Measurements from ENCODE around the gene HS3ST5. TPM values are rescaled to one million over a fixed set of nuclear protein-coding genes. Genes with fewer than 3 reads are reported as not detected.

HS3ST5 gene
- total and polyA plus RNA-seq, 2 experiments from 2014 or later: 2.8 to 3.5 TPM

DNA sequence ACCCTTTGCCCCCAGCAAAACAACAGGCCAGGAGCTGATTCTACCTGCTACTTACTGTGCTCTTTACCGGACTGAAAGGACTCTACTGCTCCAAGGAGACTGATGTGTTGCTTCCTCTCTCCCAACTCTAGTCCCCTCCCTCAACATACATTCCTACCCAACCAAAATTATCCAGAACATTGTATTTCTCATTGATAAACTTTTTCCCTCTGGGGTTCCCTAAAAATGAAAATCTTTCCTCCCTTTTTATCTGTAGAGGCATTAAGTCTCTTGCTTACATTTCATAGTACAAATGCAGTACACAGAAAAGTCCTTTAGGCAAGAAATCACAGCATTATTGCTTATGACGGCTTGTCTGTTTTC lies 940 bp upstream of the HS3ST5 start (continued):
- no peak for TF ChIP-seq POLR2AphosphoS5 (IDR thresholded peaks at IDR 0.05; ENCODE audit: low read depth)

DNA sequence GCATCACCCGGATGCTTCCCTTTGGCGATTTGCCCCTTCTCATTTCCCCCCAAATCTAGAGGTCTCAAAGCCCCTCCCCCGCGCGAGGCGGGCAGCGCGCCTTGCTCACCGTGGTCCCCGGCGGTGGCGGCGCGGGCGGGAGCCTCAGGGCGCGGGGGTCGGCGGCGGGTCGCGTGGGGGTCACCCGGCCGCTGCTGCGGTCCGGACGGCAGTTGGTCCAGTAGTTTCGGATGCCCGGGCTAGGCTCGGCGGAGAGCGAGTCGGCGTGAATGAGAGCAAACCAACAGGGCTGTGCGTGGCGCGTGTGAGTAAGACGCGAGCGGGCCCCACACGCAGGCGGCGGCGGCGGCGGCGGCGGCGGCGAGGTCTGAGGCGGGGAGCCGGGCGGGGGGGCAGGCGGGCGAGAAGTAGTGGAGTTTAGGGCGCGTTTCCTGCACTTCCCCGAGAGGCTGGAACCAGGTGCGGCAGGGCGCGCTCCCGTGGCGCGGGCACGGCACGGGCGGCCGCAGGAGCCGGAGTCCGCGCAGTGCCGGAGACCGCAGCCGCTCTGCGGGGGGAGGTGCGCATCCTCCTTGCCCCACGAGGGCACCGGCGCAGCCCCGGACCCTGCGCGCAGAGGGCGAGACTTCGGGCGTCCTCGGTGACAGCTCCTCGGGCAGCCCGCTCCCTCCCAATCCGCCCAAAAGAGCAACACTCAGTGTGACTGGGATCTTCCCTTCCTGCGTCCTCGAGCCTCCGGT lies 567 bp downstream of the HS3ST5 start:
- Mint-ChIP-seq H3K27ac (no peak overlapping the region), H3K4me3 (peak overlapping the region; percentile 99), H3K36me3 (ENCODE audit: low read depth) (no peaks in the 10 kb centered on the region; the same call in 2 of the 3 replicates), H3K4me1 (peaks cover 44% of the 10 kb centered on the region), H3K9me3 (peaks cover 4% of the 10 kb centered on the region; the same call in 1 of the 3 replicates), H3K27me3 (ENCODE audit: insufficient read depth, low read depth, poor library complexity) (peaks cover 10% of the 10 kb centered on the region)
- Histone ChIP-seq H3K36me3 (ENCODE audit: insufficient read depth) (no peaks in the 10 kb centered on the region), H3F3A (replicated peaks; ENCODE audit: low read depth) (peaks cover 4% of the 10 kb centered on the region; the same call in 1 of the 2 replicates), H3K79me2 (replicated peaks; ENCODE audit: insufficient read depth) (peaks cover 43% of the 10 kb centered on the region), H3K27ac (ENCODE audit: low read depth) (no peak overlapping the region), H3K4me1 (ENCODE audit: insufficient read depth) (peaks cover 48% of the 10 kb centered on the region), H2AFZ (peak overlapping the region; percentile 49; the same call in 1 of the 2 replicates), H3K27me3 (ENCODE audit: insufficient read depth) (no peaks in the 10 kb centered on the region), H4K20me1 (replicated peaks; ENCODE audit: insufficient read depth) (no peaks in the 10 kb centered on the region), H3K4me2 (peak overlapping the region; percentile 75), H3K9me2 (ENCODE audit: insufficient read depth) (no peaks in the 10 kb centered on the region), H3K4me3 (peak overlapping the region; percentile 82)
- peak; percentile 66 for DNase-seq (ENCODE audit: low spot score)
- TF ChIP-seq POLR2AphosphoS5 (IDR thresholded peaks at IDR 0.05; ENCODE audit: low read depth) (no peak), EZH2 (IDR thresholded peaks at IDR 0.05; ENCODE audit: low read depth, unreplicated experiment) (no peak), NANOG (IDR thresholded peaks at IDR 0.05; ENCODE audit: borderline replicate concordance) (no peak), ZNF114 (CRISPR knock-in tag; IDR thresholded peaks at IDR 0.05) (no peak), ZNF331 (CRISPR knock-in tag; IDR thresholded peaks at IDR 0.05; ENCODE audit: low read depth) (no peak)
- TF ChIP-seq, protein P1, sequence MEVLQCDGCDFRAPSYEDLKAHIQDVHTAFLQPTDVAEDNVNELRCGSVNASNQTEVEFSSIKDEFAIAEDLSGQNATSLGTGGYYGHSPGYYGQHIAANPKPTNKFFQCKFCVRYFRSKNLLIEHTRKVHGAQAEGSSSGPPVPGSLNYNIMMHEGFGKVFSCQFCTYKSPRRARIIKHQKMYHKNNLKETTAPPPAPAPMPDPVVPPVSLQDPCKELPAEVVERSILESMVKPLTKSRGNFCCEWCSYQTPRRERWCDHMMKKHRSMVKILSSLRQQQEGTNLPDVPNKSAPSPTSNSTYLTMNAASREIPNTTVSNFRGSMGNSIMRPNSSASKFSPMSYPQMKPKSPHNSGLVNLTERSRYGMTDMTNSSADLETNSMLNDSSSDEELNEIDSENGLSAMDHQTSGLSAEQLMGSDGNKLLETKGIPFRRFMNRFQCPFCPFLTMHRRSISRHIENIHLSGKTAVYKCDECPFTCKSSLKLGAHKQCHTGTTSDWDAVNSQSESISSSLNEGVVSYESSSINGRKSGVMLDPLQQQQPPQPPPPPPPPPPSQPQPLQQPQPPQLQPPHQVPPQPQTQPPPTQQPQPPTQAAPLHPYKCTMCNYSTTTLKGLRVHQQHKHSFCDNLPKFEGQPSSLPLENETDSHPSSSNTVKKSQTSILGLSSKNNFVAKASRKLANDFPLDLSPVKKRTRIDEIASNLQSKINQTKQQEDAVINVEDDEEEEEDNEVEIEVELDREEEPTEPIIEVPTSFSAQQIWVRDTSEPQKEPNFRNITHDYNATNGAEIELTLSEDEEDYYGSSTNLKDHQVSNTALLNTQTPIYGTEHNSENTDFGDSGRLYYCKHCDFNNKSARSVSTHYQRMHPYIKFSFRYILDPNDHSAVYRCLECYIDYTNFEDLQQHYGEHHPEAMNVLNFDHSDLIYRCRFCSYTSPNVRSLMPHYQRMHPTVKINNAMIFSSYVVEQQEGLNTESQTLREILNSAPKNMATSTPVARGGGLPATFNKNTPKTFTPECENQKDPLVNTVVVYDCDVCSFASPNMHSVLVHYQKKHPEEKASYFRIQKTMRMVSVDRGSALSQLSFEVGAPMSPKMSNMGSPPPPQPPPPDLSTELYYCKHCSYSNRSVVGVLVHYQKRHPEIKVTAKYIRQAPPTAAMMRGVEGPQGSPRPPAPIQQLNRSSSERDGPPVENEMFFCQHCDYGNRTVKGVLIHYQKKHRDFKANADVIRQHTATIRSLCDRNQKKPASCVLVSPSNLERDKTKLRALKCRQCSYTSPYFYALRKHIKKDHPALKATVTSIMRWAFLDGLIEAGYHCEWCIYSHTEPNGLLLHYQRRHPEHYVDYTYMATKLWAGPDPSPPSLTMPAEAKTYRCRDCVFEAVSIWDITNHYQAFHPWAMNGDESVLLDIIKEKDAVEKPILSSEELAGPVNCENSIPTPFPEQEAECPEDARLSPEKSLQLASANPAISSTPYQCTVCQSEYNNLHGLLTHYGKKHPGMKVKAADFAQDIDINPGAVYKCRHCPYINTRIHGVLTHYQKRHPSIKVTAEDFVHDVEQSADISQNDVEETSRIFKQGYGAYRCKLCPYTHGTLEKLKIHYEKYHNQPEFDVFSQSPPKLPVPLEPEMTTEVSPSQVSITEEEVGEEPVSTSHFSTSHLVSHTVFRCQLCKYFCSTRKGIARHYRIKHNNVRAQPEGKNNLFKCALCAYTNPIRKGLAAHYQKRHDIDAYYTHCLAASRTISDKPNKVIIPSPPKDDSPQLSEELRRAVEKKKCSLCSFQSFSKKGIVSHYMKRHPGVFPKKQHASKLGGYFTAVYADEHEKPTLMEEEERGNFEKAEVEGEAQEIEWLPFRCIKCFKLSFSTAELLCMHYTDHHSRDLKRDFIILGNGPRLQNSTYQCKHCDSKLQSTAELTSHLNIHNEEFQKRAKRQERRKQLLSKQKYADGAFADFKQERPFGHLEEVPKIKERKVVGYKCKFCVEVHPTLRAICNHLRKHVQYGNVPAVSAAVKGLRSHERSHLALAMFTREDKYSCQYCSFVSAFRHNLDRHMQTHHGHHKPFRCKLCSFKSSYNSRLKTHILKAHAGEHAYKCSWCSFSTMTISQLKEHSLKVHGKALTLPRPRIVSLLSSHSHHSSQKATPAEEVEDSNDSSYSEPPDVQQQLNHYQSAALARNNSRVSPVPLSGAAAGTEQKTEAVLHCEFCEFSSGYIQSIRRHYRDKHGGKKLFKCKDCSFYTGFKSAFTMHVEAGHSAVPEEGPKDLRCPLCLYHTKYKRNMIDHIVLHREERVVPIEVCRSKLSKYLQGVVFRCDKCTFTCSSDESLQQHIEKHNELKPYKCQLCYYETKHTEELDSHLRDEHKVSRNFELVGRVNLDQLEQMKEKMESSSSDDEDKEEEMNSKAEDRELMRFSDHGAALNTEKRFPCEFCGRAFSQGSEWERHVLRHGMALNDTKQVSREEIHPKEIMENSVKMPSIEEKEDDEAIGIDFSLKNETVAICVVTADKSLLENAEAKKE (CRISPR knock-in tag; IDR thresholded peaks at IDR 0.05): no peak
- peak; percentile 31 for ATAC-seq

Data from GM23338 (cell line).